HepG2 (cell line): ENCODE data around the gene OPRL1. TPM values are rescaled to one million over a fixed set of nuclear protein-coding genes. Genes with fewer than 3 reads are reported as not detected.

ENCODE experiments used
- AKAP8 ChIP-seq: sonication (generic); formaldehyde crosslinking; IDR thresholded peaks from 2 replicates; pipeline ENCODE4 v1.5.1; 2020; ENCODE audit warnings: mild to moderate bottlenecking, missing genetic modification reagents
- CCDC6 ChIP-seq: sonication (generic); formaldehyde crosslinking; IDR thresholded peaks from 2 replicates; pipeline ENCODE4 v1.8.1; 2022; ENCODE audit warnings: mild to moderate bottlenecking, missing genetic modification reagents, moderate library complexity
- DNMT1 ChIP-seq: sonication (generic); formaldehyde crosslinking; IDR thresholded peaks from 2 replicates; pipeline ENCODE4 v1.5.1; 2020; ENCODE audit warnings: mild to moderate bottlenecking, missing genetic modification reagents
- ERF ChIP-seq: IDR thresholded peaks from 2 replicates; pipeline ENCODE4 v1.6.1; 2018; ENCODE audit warnings: missing biosample characterization, missing genetic modification reagents
- ETV6 ChIP-seq: sonication (generic); formaldehyde crosslinking; conservative IDR thresholded peaks from 2 replicates; pipeline ENCODE4 v1.4.0; 2020; ENCODE audit warnings: missing genetic modification reagents
- HIC2 ChIP-seq: sonication (generic); formaldehyde crosslinking; IDR thresholded peaks from 2 replicates; pipeline ENCODE4 v1.9.0; 2022; ENCODE audit warnings: low read depth, missing genetic modification reagents
- MXD4 ChIP-seq: IDR thresholded peaks from 2 replicates; pipeline ENCODE4 v1.6.1; 2016; ENCODE audit warnings: mild to moderate bottlenecking, missing biosample characterization, missing genetic modification reagents
- NONO ChIP-seq, 2 experiments: fragments of 450-650 bp in 1 of 2; sonication (generic) in 1 of 2; formaldehyde crosslinking in 1 of 2; IDR thresholded peaks in 1 of 2; conservative IDR thresholded peaks in 1 of 2; 2 replicates each; pipeline versions ENCODE4 v1.6.1 to v1.8.0; 2017 to 2022; ENCODE audit warnings: mild to moderate bottlenecking in 1 of 2, missing genetic modification reagents in 1 of 2, moderate library complexity in 1 of 2
- PCBP1 ChIP-seq: fragments of 200-400 bp; formaldehyde crosslinking; IDR thresholded peaks from 2 replicates; pipeline ENCODE4 v1.6.1; 2017; ENCODE audit warnings: mild to moderate bottlenecking, low read depth, low read length, borderline replicate concordance
- POLR2A ChIP-seq, 2 experiments: IDR thresholded peaks; 2 replicates each; pipeline ENCODE4 v1.6.1; 2011; ENCODE audit warnings: low read depth in 2 of 2, low read length in 2 of 2, mild to moderate bottlenecking in 1 of 2, moderate library complexity in 1 of 2; ENCODE audit not compliant: insufficient read depth in 1 of 2
- TBP ChIP-seq: sonication (generic); formaldehyde crosslinking; IDR thresholded peaks from 2 replicates; pipeline ENCODE4 v1.5.0; 2020; ENCODE audit warnings: missing genetic modification reagents
- U2AF1 ChIP-seq: fragments of 200-400 bp; formaldehyde crosslinking; optimal IDR thresholded peaks from 2 replicates; pipeline ENCODE3; 2017; ENCODE audit warnings: mild to moderate bottlenecking, low read depth, low read length
- ZBTB46 ChIP-seq: sonication (generic); formaldehyde crosslinking; IDR thresholded peaks from 2 replicates; pipeline ENCODE4 v1.4.0; 2020; ENCODE audit warnings: mild to moderate bottlenecking, missing genetic modification reagents, borderline replicate concordance
- ZMYM4 ChIP-seq: sonication (generic); formaldehyde crosslinking; IDR thresholded peaks from 2 replicates; pipeline ENCODE4 v1.8.1; 2023; ENCODE audit warnings: mild to moderate bottlenecking, missing genetic modification reagents
- ZNF138 ChIP-seq: sonication (generic); formaldehyde crosslinking; IDR thresholded peaks from 2 replicates; pipeline ENCODE4 v1.5.0; 2020; ENCODE audit warnings: mild to moderate bottlenecking, low read depth, missing genetic modification reagents
- ZNF337 ChIP-seq: sonication (generic); formaldehyde crosslinking; IDR thresholded peaks from 2 replicates; pipeline ENCODE4 v1.5.1; 2020; ENCODE audit warnings: missing genetic modification reagents, low read depth, mild to moderate bottlenecking, borderline replicate concordance
- ZNF451 ChIP-seq: sonication (generic); formaldehyde crosslinking; IDR thresholded peaks from 2 replicates; pipeline ENCODE4 v1.5.0; 2020; ENCODE audit warnings: mild to moderate bottlenecking, missing genetic modification reagents
- ZNF503 ChIP-seq: sonication (generic); formaldehyde crosslinking; IDR thresholded peaks from 2 replicates; pipeline ENCODE4 v1.4.0; 2020; ENCODE audit warnings: missing genetic modification reagents
- ZNF557 ChIP-seq: sonication (generic); formaldehyde crosslinking; IDR thresholded peaks from 2 replicates; pipeline ENCODE4 v1.4.0; 2020; ENCODE audit warnings: missing genetic modification reagents
- ZNF572 ChIP-seq: sonication (generic); formaldehyde crosslinking; IDR thresholded peaks from 2 replicates; pipeline ENCODE4 v1.5.1; 2020; ENCODE audit warnings: mild to moderate bottlenecking, missing genetic modification reagents
- ZNF703 ChIP-seq: sonication (generic); formaldehyde crosslinking; IDR thresholded peaks from 2 replicates; pipeline ENCODE4 v1.5.1; 2020; ENCODE audit warnings: missing genetic modification reagents, mild to moderate bottlenecking, moderate library complexity, borderline replicate concordance
- ZNF83 ChIP-seq: sonication (generic); formaldehyde crosslinking; IDR thresholded peaks from 2 replicates; pipeline ENCODE4 v1.4.0; 2020; ENCODE audit warnings: missing genetic modification reagents, mild to moderate bottlenecking, borderline replicate concordance
- polyA plus RNA-seq, 8 experiments: library from polyadenylated mRNA; depleted of rRNA in 3 of 8; stranded (reverse) in 7 of 8; unstranded in 1 of 8; fragments of >200 nt; fragmentation: Illumina TruSeq in 4 of 8; extraction: Trizol in 4 of 8; gene quantifications; 2 replicates each; pipeline versions ENCODE4 v1.2.1 to v1.2.3, GENCODE V29; 2011 to 2016; ENCODE audit warnings: low read depth in 4 of 8, missing spikeins in 1 of 8, mixed read lengths in 1 of 8; ENCODE audit not compliant: insufficient read depth in 1 of 8
- total RNA-seq, 5 experiments: library from RNA; depleted of rRNA; stranded (reverse); fragments of >200 nt; fragmentation: Illumina TruSeq; extraction: Trizol; gene quantifications; 2 replicates each; pipeline ENCODE4 v1.2.3, GENCODE V29; 2016; ENCODE audit warnings: low read depth in 1 of 5
- TF ChIP-seq, protein P1 (sequence below): sonication (generic); formaldehyde crosslinking; IDR thresholded peaks from 2 replicates; pipeline ENCODE4 v1.8.0; 2023; ENCODE audit warnings: mild to moderate bottlenecking, missing genetic modification reagents
- TF ChIP-seq, protein P2 (sequence below): sonication (generic); formaldehyde crosslinking; IDR thresholded peaks from 2 replicates; pipeline ENCODE4 v1.4.0; 2020; ENCODE audit warnings: mild to moderate bottlenecking, low read depth, missing genetic modification reagents

OPRL1 gene
- total and polyA plus RNA-seq, 2 of the 13 experiments (the other 11 are each of a cell fraction or from before 2014, with no cell fraction given): 0.35 to 0.71 TPM

DNA sequence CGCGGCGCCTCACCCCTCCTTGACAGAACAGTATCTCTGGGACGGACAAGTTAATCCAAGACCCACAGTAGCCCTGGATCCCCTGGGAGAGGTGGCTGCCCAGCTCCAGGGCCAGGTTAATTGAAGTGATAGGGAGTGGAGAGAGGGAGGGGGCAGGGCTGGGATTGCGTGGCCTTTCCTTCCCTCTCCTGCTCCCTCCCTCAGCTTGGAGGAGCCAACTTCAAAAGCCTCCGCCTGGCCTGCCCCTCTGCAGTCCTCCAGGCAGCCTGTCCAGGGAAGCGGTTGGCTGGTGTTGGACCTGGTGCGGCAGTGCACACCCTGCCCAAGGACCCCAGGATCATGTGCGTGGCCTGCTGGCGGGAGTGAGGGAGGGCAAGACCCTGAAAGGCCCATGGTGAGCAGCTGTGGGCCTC is 43.9 kb upstream of the OPRL1 start, which contains the start of gene C20orf204 (continued):
- TF ChIP-seq NONO (IDR thresholded peaks at IDR 0.05) (no peak), NONO (CRISPR knock-in tag; conservative IDR thresholded peaks at IDR 0.05) (peak; percentile 98), ZNF83 (CRISPR knock-in tag) (peak; percentile 73; the same call in 1 of the 2 replicates), DNMT1 (CRISPR knock-in tag) (peak; percentile 52; the same call in 1 of the 2 replicates), ZNF138 (CRISPR knock-in tag) (peak; percentile 84; the same call in 1 of the 2 replicates), ZMYM4 (CRISPR knock-in tag) (peak; percentile 77; the same call in 1 of the 2 replicates), CCDC6 (peak; percentile 78; the same call in 1 of the 2 replicates), ETV6 (CRISPR knock-in tag) (peak; percentile 85), ZNF451 (peak; percentile 19; the same call in 1 of the 2 replicates), HIC2 (CRISPR knock-in tag) (peak; percentile 75), ZNF572 (CRISPR knock-in tag) (peak; percentile 66; the same call in 1 of the 2 replicates), ZNF557 (CRISPR knock-in tag) (0 out of 2 replicates have a peak, but pooled peaks have one; percentile 36), ZNF503 (CRISPR knock-in tag) (no peak), ZNF337 (0 out of 2 replicates have a peak, but pooled peaks have one; percentile 28), AKAP8 (CRISPR knock-in tag) (peak; percentile 97), TBP (no peak), ZNF703 (CRISPR knock-in tag) (peak; percentile 30; the same call in 1 of the 2 replicates), ZBTB46 (CRISPR knock-in tag) (no peak; the same call in 1 of the 2 replicates), ERF (CRISPR knock-in tag) (peak; percentile 62), MXD4 (CRISPR knock-in tag) (peak; percentile 75), U2AF1 (peak; percentile 33), PCBP1 (peak; percentile 97), POLR2A (IDR thresholded peaks at IDR 0.05; ENCODE audit: insufficient read depth in 1 of 2, low read depth in 2 of 2, low read length in 2 of 2) (peak in 1 of 2 experiments; percentile 81; a peak in 2 of 4 replicates)
- TF ChIP-seq, protein P1, sequence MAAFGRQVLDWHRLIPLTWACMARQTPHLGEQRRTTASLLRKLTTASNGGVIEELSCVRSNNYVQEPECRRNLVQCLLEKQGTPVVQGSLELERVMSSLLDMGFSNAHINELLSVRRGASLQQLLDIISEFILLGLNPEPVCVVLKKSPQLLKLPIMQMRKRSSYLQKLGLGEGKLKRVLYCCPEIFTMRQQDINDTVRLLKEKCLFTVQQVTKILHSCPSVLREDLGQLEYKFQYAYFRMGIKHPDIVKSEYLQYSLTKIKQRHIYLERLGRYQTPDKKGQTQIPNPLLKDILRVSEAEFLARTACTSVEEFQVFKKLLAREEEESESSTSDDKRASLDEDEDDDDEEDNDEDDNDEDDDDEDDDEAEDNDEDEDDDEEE (CRISPR knock-in tag): no peak
- TF ChIP-seq, protein P2, sequence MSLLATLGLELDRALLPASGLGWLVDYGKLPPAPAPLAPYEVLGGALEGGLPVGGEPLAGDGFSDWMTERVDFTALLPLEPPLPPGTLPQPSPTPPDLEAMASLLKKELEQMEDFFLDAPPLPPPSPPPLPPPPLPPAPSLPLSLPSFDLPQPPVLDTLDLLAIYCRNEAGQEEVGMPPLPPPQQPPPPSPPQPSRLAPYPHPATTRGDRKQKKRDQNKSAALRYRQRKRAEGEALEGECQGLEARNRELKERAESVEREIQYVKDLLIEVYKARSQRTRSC: no peak; the same call in 1 of the 2 replicates
